ENCODE results near the gene ADGRG3. TPM values are rescaled to one million over a fixed set of nuclear protein-coding genes. Genes with fewer than 3 reads are reported as not detected.

The ADGRG3 gene
- total RNA-seq, 4 donors from 2014 or later: 2.0 to 9.6 (median 3.7) TPM

DNA sequence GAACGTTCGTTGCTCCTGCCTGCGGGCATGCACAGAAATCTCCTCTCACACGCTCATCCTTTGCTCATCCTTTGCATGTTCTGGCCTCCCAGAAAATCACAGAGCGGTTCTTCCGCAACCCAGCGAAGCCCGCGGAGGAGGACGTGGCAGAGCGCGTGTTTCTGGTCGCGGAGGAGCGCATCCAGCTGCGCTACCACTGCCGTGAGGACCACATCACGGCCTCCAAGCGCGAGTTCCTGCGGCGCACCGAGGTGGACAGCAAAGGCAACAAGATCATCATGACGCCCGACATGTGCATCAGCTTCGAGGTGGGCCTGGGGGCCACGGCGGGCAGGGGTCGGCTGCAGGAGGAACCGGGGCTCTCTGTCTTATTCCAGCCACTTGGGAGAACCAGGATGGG lies 57.9 kb downstream of the ADGRG3 start:
- WGBS: 93% methylated on average over 29 of the region's 30 CpGs
- H3K9me3 ChIP-seq: no peaks in the 10 kb centered on the region
- no peak overlapping the region for H3K27ac ChIP-seq (replicated peaks in 1 of 4)
- TF ChIP-seq POLR2A (IDR thresholded peaks at IDR 0.05; ENCODE audit: low read depth) (no peak), POLR2AphosphoS5 (IDR thresholded peaks at IDR 0.05) (no peak)
- TF ChIP-seq, protein P1, sequence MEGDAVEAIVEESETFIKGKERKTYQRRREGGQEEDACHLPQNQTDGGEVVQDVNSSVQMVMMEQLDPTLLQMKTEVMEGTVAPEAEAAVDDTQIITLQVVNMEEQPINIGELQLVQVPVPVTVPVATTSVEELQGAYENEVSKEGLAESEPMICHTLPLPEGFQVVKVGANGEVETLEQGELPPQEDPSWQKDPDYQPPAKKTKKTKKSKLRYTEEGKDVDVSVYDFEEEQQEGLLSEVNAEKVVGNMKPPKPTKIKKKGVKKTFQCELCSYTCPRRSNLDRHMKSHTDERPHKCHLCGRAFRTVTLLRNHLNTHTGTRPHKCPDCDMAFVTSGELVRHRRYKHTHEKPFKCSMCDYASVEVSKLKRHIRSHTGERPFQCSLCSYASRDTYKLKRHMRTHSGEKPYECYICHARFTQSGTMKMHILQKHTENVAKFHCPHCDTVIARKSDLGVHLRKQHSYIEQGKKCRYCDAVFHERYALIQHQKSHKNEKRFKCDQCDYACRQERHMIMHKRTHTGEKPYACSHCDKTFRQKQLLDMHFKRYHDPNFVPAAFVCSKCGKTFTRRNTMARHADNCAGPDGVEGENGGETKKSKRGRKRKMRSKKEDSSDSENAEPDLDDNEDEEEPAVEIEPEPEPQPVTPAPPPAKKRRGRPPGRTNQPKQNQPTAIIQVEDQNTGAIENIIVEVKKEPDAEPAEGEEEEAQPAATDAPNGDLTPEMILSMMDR (IDR thresholded peaks at IDR 0.05): no peak
- intact Hi-C loops (cut with DNase I): no loop called here
- H3K27me3 ChIP-seq: peaks cover 0 to 19% (median 0%) of the 10 kb centered on the region in 4 donors
- DNase-seq (ENCODE audit: extremely low spot score): no peak
- H3K36me3 ChIP-seq: no peaks in the 10 kb centered on the region
- no peaks in the 10 kb centered on the region for H3K4me1 ChIP-seq
- no peak overlapping the region for H3K4me3 ChIP-seq

DNA sequence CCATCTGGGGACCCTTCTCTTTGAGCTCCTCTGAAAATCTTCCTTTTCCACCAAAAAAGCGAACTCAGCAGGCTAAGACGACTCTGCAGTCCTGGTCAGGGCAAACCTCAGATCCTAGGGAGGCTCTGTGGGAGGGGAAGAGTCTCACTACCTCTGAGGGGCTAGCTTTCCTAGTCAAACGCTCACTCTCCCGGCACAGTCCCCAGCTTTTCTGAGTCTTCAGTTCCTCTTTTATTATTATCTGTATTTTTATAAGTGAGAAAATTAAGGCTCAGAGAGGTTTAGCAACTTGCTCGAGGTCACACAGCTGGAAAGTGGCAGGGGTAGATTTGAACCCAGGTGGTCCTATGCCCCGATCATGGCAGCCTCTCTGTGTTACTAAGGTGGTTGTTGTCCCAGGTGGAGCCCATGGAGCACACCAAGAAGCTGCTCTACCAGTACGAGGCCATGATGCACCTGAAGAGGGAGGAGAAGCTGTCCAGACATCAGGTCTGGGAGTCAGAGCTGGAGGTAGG lies 58.4 kb downstream of the ADGRG3 start:
- 76% methylated on average over 7 of the region's 7 CpGs for WGBS
- TF ChIP-seq EP300 (IDR thresholded peaks at IDR 0.05) (no peak), POLR2AphosphoS5 (IDR thresholded peaks at IDR 0.05) (no peak), POLR2A (IDR thresholded peaks at IDR 0.05; ENCODE audit: low read depth) (no peak)
- TF ChIP-seq, protein P1 (IDR thresholded peaks at IDR 0.05): no peak
- Histone ChIP-seq H3K27me3 (peaks cover 0 to 17% (median 0%) of the 10 kb centered on the region in 4 donors), H3K27ac (replicated peaks in 1 of 4) (no peak overlapping the region), H3K4me3 (no peak overlapping the region), H3K36me3 (no peaks in the 10 kb centered on the region), H3K9me3 (no peaks in the 10 kb centered on the region), H3K4me1 (no peaks in the 10 kb centered on the region)
- DNase-seq (ENCODE audit: extremely low spot score): no peak
- intact Hi-C loops (cut with DNase I): no loop called here

DNA sequence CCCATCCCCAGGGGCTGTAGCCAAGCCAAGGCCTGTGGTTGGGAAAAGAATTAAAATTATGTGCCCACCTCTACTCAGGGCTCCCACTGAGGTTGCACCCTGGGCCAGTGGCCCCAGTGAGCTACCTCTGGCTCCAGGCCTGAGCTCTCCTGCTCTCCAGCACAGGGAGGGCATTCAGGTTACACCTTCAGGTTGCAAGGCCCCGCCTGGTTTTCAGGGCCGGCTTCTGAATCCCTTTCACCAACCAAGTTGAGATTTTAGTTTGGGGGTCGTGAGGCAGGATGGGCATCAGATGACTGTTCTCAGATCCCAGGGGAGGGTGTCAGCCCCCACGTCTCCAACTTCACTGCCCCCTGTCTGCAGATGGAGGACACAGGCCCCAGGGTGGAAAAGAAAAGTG lies 59.5 kb downstream of the ADGRG3 start:
- H3K4me3 ChIP-seq: no peak overlapping the region
- no peaks in the 10 kb centered on the region for H3K4me1 ChIP-seq
- H3K36me3 ChIP-seq: no peaks in the 10 kb centered on the region
- 68% methylated on average over 4 of the region's 4 CpGs for WGBS
- H3K9me3 ChIP-seq: no peaks in the 10 kb centered on the region
- no peak overlapping the region for H3K27ac ChIP-seq (replicated peaks in 1 of 4)
- no peak for TF ChIP-seq EP300 (IDR thresholded peaks at IDR 0.05)
- TF ChIP-seq, protein P1 (IDR thresholded peaks at IDR 0.05): no peak
- TF ChIP-seq POLR2A (IDR thresholded peaks at IDR 0.05; ENCODE audit: low read depth): no peak
- TF ChIP-seq POLR2AphosphoS5 (IDR thresholded peaks at IDR 0.05): no peak
- H3K27me3 ChIP-seq: peaks cover 0 to 9% (median 0%) of the 10 kb centered on the region in 4 donors
- DNase-seq (ENCODE audit: extremely low spot score): no peak
- intact Hi-C loops (cut with DNase I): no loop called here

DNA sequence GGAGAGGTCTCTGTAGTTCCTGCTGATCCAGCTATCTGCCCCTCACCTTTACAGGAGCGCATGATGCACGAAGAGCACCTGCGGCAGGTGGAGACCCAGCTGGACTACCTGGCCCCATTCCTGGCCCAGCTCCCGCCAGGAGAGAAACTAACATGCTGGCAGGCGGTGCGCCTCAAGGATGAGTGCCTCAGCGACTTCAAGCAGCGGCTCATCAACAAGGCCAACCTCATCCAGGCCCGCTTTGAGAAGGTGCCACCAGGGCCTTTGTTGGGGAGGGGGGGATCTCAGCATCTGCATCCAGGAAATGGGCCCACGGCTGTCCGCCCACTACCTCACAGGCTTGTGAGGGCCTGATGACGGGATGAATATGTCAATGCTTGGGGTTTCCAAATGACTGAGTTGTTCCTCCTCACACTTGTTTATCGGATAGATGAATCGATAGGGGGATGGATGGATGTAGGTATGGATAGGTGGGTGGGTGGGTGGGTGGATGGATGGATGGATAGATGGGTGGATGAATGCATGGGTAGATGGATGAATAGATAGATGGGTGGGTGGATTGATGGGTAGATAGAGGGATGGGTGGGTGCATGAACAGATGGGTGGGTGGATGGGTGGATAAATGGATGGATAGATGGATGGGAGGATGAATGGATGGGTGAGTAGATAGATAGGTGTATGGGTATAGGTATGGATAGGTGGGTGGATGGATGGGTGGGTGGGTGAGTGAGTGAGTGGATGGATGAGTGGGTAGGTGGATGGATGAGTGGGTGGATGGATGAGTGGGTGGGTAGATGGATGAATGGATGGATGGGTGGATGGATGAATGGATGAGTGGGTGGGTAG lies 60.5 kb downstream of the ADGRG3 start:
- no peak for DNase-seq (ENCODE audit: extremely low spot score)
- intact Hi-C loops (cut with DNase I): no loop called here
- Histone ChIP-seq H3K36me3 (no peaks in the 10 kb centered on the region), H3K27me3 (peaks cover 0 to 5% (median 0%) of the 10 kb centered on the region in 4 donors), H3K4me3 (no peak overlapping the region), H3K9me3 (no peaks in the 10 kb centered on the region), H3K4me1 (no peaks in the 10 kb centered on the region), H3K27ac (replicated peaks in 1 of 4) (no peak overlapping the region)
- WGBS: 92% methylated on average over 9 of the region's 14 CpGs
- TF ChIP-seq, protein P1 (IDR thresholded peaks at IDR 0.05): no peak
- TF ChIP-seq POLR2A (IDR thresholded peaks at IDR 0.05; ENCODE audit: low read depth) (no peak), POLR2AphosphoS5 (IDR thresholded peaks at IDR 0.05) (no peak), EP300 (IDR thresholded peaks at IDR 0.05) (no peak)
